ENCODE results near the gene SMAD9. TPM values are rescaled to one million over a fixed set of nuclear protein-coding genes. Genes with fewer than 3 reads are reported as not detected.
A peak's percentile ranks its signal among the peaks of the same experiment; 100 is the strongest.

Gene SMAD9
- total RNA-seq, 1 donor: 4.7 TPM

DNA sequence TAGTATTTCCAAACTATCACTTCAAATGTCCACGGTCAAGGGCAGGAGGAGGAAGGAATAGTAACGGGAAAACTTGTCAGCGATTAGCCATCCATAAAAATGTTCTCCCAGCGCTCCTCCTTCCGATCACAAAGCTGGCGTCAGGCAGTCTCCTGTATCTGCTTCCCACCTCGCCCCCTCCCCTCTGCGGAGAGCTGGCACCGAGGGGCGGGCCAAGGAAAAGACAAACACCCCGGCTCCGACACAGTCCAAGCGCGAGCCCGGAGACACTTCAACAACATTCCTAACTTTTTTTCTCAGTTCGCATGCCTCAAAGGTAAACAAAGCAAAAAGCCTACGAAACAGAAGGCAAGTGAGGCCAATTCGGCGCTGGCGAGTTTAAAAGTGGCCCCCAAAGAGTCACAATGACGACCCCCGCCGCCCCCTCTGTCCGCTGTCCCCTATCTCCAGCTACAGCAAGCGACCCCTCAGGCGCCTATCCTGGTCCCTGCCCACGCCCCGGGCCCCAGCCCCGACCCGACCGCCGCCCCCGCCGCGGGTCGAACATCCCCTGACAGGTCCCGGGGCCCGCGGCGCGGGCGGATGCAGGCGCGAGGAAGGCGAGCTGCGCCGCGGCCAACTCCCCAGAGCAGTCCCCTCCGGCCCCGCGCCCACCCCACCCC lies 736 bp downstream of the SMAD9 start:
- no peaks in the 10 kb centered on the region for H3K9me3 ChIP-seq (ENCODE audit: low read depth, low read length)
- TF ChIP-seq, protein P1, sequence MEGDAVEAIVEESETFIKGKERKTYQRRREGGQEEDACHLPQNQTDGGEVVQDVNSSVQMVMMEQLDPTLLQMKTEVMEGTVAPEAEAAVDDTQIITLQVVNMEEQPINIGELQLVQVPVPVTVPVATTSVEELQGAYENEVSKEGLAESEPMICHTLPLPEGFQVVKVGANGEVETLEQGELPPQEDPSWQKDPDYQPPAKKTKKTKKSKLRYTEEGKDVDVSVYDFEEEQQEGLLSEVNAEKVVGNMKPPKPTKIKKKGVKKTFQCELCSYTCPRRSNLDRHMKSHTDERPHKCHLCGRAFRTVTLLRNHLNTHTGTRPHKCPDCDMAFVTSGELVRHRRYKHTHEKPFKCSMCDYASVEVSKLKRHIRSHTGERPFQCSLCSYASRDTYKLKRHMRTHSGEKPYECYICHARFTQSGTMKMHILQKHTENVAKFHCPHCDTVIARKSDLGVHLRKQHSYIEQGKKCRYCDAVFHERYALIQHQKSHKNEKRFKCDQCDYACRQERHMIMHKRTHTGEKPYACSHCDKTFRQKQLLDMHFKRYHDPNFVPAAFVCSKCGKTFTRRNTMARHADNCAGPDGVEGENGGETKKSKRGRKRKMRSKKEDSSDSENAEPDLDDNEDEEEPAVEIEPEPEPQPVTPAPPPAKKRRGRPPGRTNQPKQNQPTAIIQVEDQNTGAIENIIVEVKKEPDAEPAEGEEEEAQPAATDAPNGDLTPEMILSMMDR (IDR thresholded peaks at IDR 0.05; ENCODE audit: extremely low read depth, low read depth, low read length): no peak
- H3K36me3 ChIP-seq (ENCODE audit: insufficient read depth, low read length): no peaks in the 10 kb centered on the region
- H3K4me3 ChIP-seq (ENCODE audit: insufficient read depth, low read length): peak overlapping the region; percentile 86
- DNase-seq (ENCODE audit: insufficient read length, low spot score, missing footprints): peak; percentile 88
- H3K4me1 ChIP-seq (ENCODE audit: insufficient read depth, low read length): peaks cover 10% of the 10 kb centered on the region
- H2AFZ ChIP-seq (ENCODE audit: low read length): peak overlapping the region; percentile 95
- H4K20me1 ChIP-seq (ENCODE audit: insufficient read depth, low read length): peaks cover 3% of the 10 kb centered on the region
- peak overlapping the region; percentile 70 for H3K27ac ChIP-seq (ENCODE audit: low read depth, low read length)
- H3K27me3 ChIP-seq (ENCODE audit: insufficient read depth, low read length): no peaks in the 10 kb centered on the region
- peak overlapping the region; percentile 97 for H3K4me2 ChIP-seq (ENCODE audit: insufficient read depth, low read length)
- peaks cover 29% of the 10 kb centered on the region for H3K79me2 ChIP-seq (ENCODE audit: insufficient read depth, low read length)

DNA sequence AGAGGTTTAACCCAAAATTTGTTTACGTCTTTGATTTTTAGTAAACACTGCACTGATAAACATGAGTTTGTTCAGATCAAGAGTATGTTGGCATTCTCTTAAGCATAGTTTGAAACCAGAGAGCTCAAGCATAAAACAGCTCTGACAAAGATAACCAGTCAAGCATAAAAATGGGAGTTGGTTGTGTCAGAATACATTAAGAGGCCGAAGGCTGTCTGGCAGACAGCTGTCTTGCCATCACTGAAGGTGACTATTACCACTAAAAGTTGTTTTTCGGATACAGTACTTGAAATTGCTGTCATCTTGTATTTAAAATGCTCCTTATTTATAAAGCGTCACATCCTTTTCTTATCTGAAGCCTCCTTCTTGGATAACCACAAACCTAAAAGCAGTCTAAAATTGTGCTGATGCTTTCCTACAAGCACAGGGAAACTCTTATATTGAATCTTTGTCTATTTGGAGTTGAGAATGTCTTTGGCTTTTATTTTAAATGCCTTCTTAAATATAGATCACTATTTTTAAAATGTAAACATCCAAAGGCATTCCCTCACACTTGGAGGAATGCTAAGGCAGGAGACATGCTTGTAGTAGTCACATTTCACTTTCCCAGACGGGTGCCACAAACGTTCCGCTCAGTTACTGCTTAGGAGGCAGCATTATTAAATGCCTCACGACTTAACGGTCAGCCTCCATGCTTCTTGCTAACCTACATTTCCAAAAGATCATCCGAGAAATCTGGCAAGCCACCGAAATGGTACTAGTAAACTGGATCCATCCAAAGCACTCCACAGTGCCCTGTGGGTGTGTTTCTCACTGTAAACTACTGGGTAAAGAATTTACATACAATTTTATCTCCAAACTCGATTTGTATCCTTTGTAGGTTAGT lies 1.5 kb downstream of the SMAD9 start:
- Histone ChIP-seq H3K9me3 (ENCODE audit: low read depth, low read length) (no peaks in the 10 kb centered on the region), H2AFZ (ENCODE audit: low read length) (peak overlapping the region; percentile 95), H3K36me3 (ENCODE audit: insufficient read depth, low read length) (no peaks in the 10 kb centered on the region), H4K20me1 (ENCODE audit: insufficient read depth, low read length) (peaks cover 3% of the 10 kb centered on the region), H3K79me2 (ENCODE audit: insufficient read depth, low read length) (peaks cover 34% of the 10 kb centered on the region), H3K27me3 (ENCODE audit: insufficient read depth, low read length) (no peaks in the 10 kb centered on the region), H3K27ac (ENCODE audit: low read depth, low read length) (peak overlapping the region; percentile 70), H3K4me3 (ENCODE audit: insufficient read depth, low read length) (peak overlapping the region; percentile 86), H3K4me1 (ENCODE audit: insufficient read depth, low read length) (peaks cover 10% of the 10 kb centered on the region), H3K4me2 (ENCODE audit: insufficient read depth, low read length) (peak overlapping the region; percentile 97)
- DNase-seq (ENCODE audit: insufficient read length, low spot score, missing footprints): peak; percentile 88
- TF ChIP-seq, protein P1 (IDR thresholded peaks at IDR 0.05; ENCODE audit: extremely low read depth, low read depth, low read length): no peak

- TF ChIP-seq, protein P1 (IDR thresholded peaks at IDR 0.05; ENCODE audit: extremely low read depth, low read depth, low read length): no peak
- no peak for DNase-seq (ENCODE audit: insufficient read length, low spot score, missing footprints)
- Histone ChIP-seq H3K27me3 (ENCODE audit: insufficient read depth, low read length) (no peaks in the 10 kb centered on the region), H4K20me1 (ENCODE audit: insufficient read depth, low read length) (peaks cover 3% of the 10 kb centered on the region), H3K4me1 (ENCODE audit: insufficient read depth, low read length) (peaks cover 10% of the 10 kb centered on the region), H3K4me2 (ENCODE audit: insufficient read depth, low read length) (no peak overlapping the region), H3K36me3 (ENCODE audit: insufficient read depth, low read length) (no peaks in the 10 kb centered on the region), H3K4me3 (ENCODE audit: insufficient read depth, low read length) (no peak overlapping the region), H3K9me3 (ENCODE audit: low read depth, low read length) (no peaks in the 10 kb centered on the region), H2AFZ (ENCODE audit: low read length) (no peak overlapping the region), H3K79me2 (ENCODE audit: insufficient read depth, low read length) (peaks cover 37% of the 10 kb centered on the region), H3K27ac (ENCODE audit: low read depth, low read length) (no peak overlapping the region)
Observed at GRCh38 chr13:36917311-36917710, 2.7 kb downstream of the SMAD9 start.

Measured in osteoblast (primary cell).